ENCODE data around the gene SERINC5. TPM values are rescaled to one million over a fixed set of nuclear protein-coding genes. Genes with fewer than 3 reads are reported as not detected.
"Not testable (repeated sequence)": the region's sequence is repeated elsewhere in the genome, so short reads cannot be mapped to it uniquely, and the experiment has no call there.

The SERINC5 gene
- total RNA-seq, 1 experiment from 2014 or later, result 70.6 TPM

DNA sequence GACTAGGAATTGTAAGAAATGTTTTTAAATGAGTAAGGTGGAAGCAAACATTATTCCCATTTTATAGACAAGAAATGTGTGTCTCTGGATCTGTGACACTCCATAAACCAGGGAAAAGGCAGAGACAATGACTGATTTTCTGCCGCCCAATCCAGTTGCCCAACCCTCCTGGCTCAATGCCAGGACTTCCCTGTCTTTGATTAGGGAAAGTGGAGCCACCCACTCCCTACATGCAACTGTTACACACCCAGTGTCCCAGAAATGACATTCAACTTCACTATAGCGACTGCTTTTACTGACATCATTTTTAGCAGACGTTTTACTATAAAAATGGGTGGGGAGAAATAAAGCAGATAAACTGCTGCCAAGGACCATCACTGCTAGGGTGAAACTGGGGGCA, 141.0 kb downstream of the SERINC5 start:
- DNase-seq (ENCODE audit: low read depth, low spot score) (no peak), ATAC-seq (no peak)
- Histone ChIP-seq H3K27me3 (ENCODE audit: control insufficient read depth, insufficient read depth, low read length) (no peaks in the 10 kb centered on the region), H3K4me3 (ENCODE audit: low read depth in 2 of 2, low read length in 2 of 2) (no peak overlapping the region), H3K36me3 (ENCODE audit: control insufficient read depth, insufficient read depth, low read length) (no peaks in the 10 kb centered on the region), H3K27ac (ENCODE audit: low read length) (no peak overlapping the region), H3K4me1 (ENCODE audit: control insufficient read depth, insufficient read depth, low read length) (peaks cover 3% of the 10 kb centered on the region; the same call in 1 of the 2 replicates), H3K9me3 (ENCODE audit: control insufficient read depth, insufficient read depth, low read depth, low read length) (no peaks in the 10 kb centered on the region)
- BruUV-seq (replicated peaks), result no TSS peak
- intact Hi-C loops (cut with micrococcal nuclease; ENCODE audit: unreplicated experiment), result no loop called here
- in situ Hi-C loops (cut with HindIII; ENCODE audit: low pct_unique_long_range_greater_than_20kb, low sequenced_read_pairs), result no loop called here
- CTCF ChIA-PET, result no interaction called here
- POLR2A ChIA-PET, result no interaction called here
- TF ChIP-seq, protein P1, sequence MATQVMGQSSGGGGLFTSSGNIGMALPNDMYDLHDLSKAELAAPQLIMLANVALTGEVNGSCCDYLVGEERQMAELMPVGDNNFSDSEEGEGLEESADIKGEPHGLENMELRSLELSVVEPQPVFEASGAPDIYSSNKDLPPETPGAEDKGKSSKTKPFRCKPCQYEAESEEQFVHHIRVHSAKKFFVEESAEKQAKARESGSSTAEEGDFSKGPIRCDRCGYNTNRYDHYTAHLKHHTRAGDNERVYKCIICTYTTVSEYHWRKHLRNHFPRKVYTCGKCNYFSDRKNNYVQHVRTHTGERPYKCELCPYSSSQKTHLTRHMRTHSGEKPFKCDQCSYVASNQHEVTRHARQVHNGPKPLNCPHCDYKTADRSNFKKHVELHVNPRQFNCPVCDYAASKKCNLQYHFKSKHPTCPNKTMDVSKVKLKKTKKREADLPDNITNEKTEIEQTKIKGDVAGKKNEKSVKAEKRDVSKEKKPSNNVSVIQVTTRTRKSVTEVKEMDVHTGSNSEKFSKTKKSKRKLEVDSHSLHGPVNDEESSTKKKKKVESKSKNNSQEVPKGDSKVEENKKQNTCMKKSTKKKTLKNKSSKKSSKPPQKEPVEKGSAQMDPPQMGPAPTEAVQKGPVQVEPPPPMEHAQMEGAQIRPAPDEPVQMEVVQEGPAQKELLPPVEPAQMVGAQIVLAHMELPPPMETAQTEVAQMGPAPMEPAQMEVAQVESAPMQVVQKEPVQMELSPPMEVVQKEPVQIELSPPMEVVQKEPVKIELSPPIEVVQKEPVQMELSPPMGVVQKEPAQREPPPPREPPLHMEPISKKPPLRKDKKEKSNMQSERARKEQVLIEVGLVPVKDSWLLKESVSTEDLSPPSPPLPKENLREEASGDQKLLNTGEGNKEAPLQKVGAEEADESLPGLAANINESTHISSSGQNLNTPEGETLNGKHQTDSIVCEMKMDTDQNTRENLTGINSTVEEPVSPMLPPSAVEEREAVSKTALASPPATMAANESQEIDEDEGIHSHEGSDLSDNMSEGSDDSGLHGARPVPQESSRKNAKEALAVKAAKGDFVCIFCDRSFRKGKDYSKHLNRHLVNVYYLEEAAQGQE (IDR thresholded peaks at IDR 0.05; ENCODE audit: insufficient read depth in 1 of 2, low read depth in 2 of 2, low read length in 1 of 2), result no peak
- TF ChIP-seq SIN3A (IDR thresholded peaks at IDR 0.05; ENCODE audit: borderline replicate concordance, insufficient read depth, low read depth, low read length), result no peak
- TF ChIP-seq, protein P2, sequence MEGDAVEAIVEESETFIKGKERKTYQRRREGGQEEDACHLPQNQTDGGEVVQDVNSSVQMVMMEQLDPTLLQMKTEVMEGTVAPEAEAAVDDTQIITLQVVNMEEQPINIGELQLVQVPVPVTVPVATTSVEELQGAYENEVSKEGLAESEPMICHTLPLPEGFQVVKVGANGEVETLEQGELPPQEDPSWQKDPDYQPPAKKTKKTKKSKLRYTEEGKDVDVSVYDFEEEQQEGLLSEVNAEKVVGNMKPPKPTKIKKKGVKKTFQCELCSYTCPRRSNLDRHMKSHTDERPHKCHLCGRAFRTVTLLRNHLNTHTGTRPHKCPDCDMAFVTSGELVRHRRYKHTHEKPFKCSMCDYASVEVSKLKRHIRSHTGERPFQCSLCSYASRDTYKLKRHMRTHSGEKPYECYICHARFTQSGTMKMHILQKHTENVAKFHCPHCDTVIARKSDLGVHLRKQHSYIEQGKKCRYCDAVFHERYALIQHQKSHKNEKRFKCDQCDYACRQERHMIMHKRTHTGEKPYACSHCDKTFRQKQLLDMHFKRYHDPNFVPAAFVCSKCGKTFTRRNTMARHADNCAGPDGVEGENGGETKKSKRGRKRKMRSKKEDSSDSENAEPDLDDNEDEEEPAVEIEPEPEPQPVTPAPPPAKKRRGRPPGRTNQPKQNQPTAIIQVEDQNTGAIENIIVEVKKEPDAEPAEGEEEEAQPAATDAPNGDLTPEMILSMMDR (IDR thresholded peaks at IDR 0.05), result no peak
- no peak for TF ChIP-seq POLR2AphosphoS5 (IDR thresholded peaks at IDR 0.05; ENCODE audit: low read depth, low read length)
- TF ChIP-seq TCF7L2 (IDR thresholded peaks at IDR 0.05; ENCODE audit: low read depth, low read length), result no peak

DNA sequence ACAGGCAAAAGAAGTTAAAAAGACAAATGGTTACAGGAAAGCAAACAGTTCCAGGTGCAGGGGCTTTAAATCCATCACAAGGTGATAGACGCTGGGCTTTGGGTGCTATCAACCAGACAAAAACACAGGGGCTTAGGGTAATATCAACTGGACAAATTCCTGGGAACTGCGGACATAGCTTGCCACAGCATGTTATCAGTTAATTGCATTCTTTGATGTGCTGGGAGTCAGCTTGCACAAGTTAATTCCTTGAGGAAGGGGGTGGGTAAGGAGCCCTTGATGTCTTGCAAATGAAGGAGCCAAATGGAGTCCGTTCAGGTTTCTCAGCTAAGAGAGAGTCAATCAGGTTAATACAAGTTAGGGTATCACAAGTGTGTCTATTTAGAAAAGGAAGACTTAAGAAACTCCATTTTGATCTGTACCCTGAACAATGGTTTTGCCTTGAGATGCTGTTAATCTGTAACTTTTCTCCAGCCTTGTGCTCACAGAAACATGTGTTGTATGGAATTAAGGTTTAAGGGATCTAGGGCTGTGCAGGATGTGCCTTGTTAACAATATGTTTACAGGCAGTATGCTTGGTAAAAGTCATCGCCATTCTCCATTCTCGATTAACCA, 144.4 kb downstream of the SERINC5 start:
- CTCF ChIA-PET, result not testable (repeated sequence)

DNA sequence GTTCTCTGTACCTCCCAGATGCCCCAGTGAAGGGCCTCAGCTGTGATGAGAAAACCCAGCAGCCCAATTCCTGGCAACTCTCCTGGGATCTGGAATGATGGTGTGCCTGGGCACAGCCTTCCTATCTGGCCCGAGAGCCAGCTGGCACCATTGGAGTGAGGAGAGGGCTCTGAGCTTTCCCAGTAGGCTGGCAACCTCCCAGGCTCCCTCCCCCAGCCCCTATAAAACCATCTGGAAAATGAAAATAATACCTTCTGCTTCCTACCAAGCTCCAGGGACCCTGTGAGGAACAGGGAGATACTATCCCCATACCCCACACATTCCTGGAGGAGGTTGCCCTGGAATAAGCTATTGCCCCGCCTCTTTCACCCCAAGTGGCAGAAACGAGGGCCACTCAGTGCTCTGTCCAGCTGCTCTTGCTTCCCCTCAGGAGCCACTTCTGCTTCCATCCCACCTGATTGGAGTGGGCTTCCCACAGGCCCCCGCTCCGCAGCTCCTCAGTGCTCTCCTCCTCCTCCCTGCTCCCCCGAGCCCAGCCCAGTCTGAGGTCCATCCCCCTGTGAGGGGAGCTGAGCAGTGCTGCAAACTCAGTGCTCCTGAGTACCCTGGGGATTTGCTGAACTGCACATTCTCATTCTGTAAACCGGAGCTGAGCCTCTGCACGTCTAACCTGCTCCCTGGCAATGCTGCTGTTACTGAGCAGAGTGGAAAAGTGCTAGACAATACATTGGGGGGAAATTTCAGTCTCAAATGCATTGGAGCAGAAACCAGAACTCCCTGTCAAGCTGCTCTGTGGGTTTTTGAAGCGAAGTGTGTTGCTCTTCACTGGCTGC, 146.0 kb downstream of the SERINC5 start:
- BruUV-seq (replicated peaks), result no TSS peak
- no peaks in the 10 kb centered on the region for H3K9me3 ChIP-seq (ENCODE audit: control insufficient read depth, insufficient read depth, low read depth, low read length)
- H3K36me3 ChIP-seq (ENCODE audit: control insufficient read depth, insufficient read depth, low read length), result no peaks in the 10 kb centered on the region
- no peak overlapping the region for H3K4me3 ChIP-seq (ENCODE audit: low read depth in 2 of 2, low read length in 2 of 2)
- H3K27me3 ChIP-seq (ENCODE audit: control insufficient read depth, insufficient read depth, low read length), result no peaks in the 10 kb centered on the region
- H3K27ac ChIP-seq (ENCODE audit: low read length), result no peak overlapping the region
- ChIA-PET CTCF (interaction anchor here (0.5 to 0.6 kb wide), 2 partner anchors 29 to 165 kb away, joined by 3 read pairs; no protein-coding TSS in a partner anchor), POLR2A (no interaction called here)
- DNase-seq (ENCODE audit: low read depth, low spot score), result no peak
- no peak for TF ChIP-seq TCF7L2 (IDR thresholded peaks at IDR 0.05; ENCODE audit: low read depth, low read length)
- TF ChIP-seq, protein P2 (IDR thresholded peaks at IDR 0.05), result no peak
- TF ChIP-seq SIN3A (IDR thresholded peaks at IDR 0.05; ENCODE audit: borderline replicate concordance, insufficient read depth, low read depth, low read length), result no peak
- TF ChIP-seq POLR2AphosphoS5 (IDR thresholded peaks at IDR 0.05; ENCODE audit: low read depth, low read length), result no peak
- TF ChIP-seq, protein P1 (IDR thresholded peaks at IDR 0.05; ENCODE audit: insufficient read depth in 1 of 2, low read depth in 2 of 2, low read length in 1 of 2), result no peak
- in situ Hi-C loops (cut with HindIII; ENCODE audit: low pct_unique_long_range_greater_than_20kb, low sequenced_read_pairs), result no loop called here
- ATAC-seq, result peak; percentile 53; the same call in 1 of the 2 replicates
- H3K4me1 ChIP-seq (ENCODE audit: control insufficient read depth, insufficient read depth, low read length), result peaks cover 6% of the 10 kb centered on the region; the same call in 1 of the 2 replicates
- intact Hi-C loops (cut with micrococcal nuclease; ENCODE audit: unreplicated experiment), result no loop called here

More for the DNA sequence above, 144.4 kb downstream of the SERINC5 start:
- ATAC-seq; BruUV-seq (replicated peaks); H3K27me3 ChIP-seq (ENCODE audit: control insufficient read depth, insufficient read depth, low read length); H3K27ac ChIP-seq (ENCODE audit: low read length); H3K36me3 ChIP-seq (ENCODE audit: control insufficient read depth, insufficient read depth, low read length); DNase-seq (ENCODE audit: low read depth, low spot score); H3K9me3 ChIP-seq (ENCODE audit: control insufficient read depth, insufficient read depth, low read depth, low read length); H3K4me3 ChIP-seq (ENCODE audit: low read depth in 2 of 2, low read length in 2 of 2); in situ Hi-C loops (cut with HindIII; ENCODE audit: low pct_unique_long_range_greater_than_20kb, low sequenced_read_pairs); POLR2A ChIA-PET; H3K4me1 ChIP-seq (ENCODE audit: control insufficient read depth, insufficient read depth, low read length); intact Hi-C loops (cut with micrococcal nuclease; ENCODE audit: unreplicated experiment): not testable (repeated sequence)

Measured in Panc1 (cell line).